Calu3 (cell line): ENCODE data around the gene SRD5A1. TPM values are rescaled to one million over a fixed set of nuclear protein-coding genes. Genes with fewer than 3 reads are reported as not detected.

Experiments
- BruUV-seq: library from RNA; stranded (reverse); fragments of 400-500 nt; replicated peaks from 2 replicates; lab custom pipeline; 2021; lab: Mats Ljungman, UMichigan
- CTCF ChIA-PET: fragments of 300-600 bp; sonication (Branson Sonifier 250); formaldehyde crosslinking; loops from one replicate; lab custom pipeline; 2022; ENCODE audit warnings: antibody characterized with exemption; lab: Charles Lee
- DNase-seq: peaks from one replicate; pipeline ENCODE4 v3.0.0; 2022
- H3K27ac Mint-ChIP-seq: one replicate; pipeline ENCODE4 v1.8.0; 2022; ENCODE audit warnings: mixed read lengths; ENCODE audit not compliant: unreplicated experiment
- H3K27me3 Mint-ChIP-seq: one replicate; pipeline ENCODE4 v1.8.0; 2022; ENCODE audit warnings: mixed read lengths; ENCODE audit not compliant: unreplicated experiment
- H3K36me3 Mint-ChIP-seq: one replicate; pipeline ENCODE4 v1.8.0; 2022; ENCODE audit warnings: mild to moderate bottlenecking, moderate library complexity, mixed read lengths; ENCODE audit not compliant: insufficient read depth, unreplicated experiment
- H3K4me1 Mint-ChIP-seq: one replicate; pipeline ENCODE4 v1.8.0; 2022; ENCODE audit warnings: mild to moderate bottlenecking, low read depth, mixed read lengths; ENCODE audit not compliant: unreplicated experiment
- H3K4me3 Mint-ChIP-seq: one replicate; pipeline ENCODE4 v1.8.0; 2022; ENCODE audit warnings: mild to moderate bottlenecking, low read depth, moderate library complexity, mixed read lengths; ENCODE audit not compliant: unreplicated experiment
- H3K9me3 Mint-ChIP-seq: one replicate; pipeline ENCODE4 v1.8.0; 2022; ENCODE audit warnings: low read depth, mixed read lengths; ENCODE audit not compliant: unreplicated experiment
- intact Hi-C: fragments of 100-400 bp; cut with micrococcal nuclease; formaldehyde crosslinking; loops from one replicate; pipeline ENCODE4 v1.10.0; 2022; ENCODE audit not compliant: unreplicated experiment
- total RNA-seq: library from RNA; stranded (reverse); gene quantifications from 2 replicates; pipeline ENCODE4 v1.2.3, GENCODE V29; 2022
- TF ChIP-seq, protein P1 (sequence below): fragments of 200-600 bp; IDR thresholded peaks from one replicate; pipeline ENCODE4 v1.8.0; 2022; ENCODE audit warnings: antibody characterized with exemption; ENCODE audit not compliant: unreplicated experiment

SRD5A1 gene
- total RNA-seq, 1 experiment from 2014 or later: 15.6 TPM

DNA sequence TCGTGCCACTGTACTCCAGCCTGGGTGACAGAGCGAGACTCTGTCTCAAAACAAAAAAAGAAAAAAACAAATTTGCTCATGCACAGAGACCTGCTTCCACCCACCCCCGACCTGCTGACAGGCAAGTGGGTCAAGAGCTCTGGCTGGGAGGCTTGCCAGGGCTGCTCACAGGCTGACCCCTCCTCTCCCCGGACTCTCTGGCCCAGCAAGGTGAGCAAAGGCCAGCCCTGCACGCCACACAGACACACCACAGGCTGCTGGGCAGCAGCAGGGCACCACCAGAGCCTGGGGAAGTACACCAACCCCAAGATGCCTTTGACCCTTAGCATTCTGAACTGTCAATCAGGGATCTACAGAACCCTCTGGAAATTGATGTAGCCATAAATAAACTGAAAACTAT lies 29.6 kb upstream of the SRD5A1 start:
- Mint-ChIP-seq H3K9me3 (no peaks in the 10 kb centered on the region), H3K36me3 (peaks cover 64% of the 10 kb centered on the region), H3K4me3 (no peak overlapping the region), H3K27ac (no peak overlapping the region), H3K27me3 (no peaks in the 10 kb centered on the region), H3K4me1 (no peaks in the 10 kb centered on the region)
- BruUV-seq: no TSS peak
- TF ChIP-seq, protein P1, sequence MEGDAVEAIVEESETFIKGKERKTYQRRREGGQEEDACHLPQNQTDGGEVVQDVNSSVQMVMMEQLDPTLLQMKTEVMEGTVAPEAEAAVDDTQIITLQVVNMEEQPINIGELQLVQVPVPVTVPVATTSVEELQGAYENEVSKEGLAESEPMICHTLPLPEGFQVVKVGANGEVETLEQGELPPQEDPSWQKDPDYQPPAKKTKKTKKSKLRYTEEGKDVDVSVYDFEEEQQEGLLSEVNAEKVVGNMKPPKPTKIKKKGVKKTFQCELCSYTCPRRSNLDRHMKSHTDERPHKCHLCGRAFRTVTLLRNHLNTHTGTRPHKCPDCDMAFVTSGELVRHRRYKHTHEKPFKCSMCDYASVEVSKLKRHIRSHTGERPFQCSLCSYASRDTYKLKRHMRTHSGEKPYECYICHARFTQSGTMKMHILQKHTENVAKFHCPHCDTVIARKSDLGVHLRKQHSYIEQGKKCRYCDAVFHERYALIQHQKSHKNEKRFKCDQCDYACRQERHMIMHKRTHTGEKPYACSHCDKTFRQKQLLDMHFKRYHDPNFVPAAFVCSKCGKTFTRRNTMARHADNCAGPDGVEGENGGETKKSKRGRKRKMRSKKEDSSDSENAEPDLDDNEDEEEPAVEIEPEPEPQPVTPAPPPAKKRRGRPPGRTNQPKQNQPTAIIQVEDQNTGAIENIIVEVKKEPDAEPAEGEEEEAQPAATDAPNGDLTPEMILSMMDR: no peak
- intact Hi-C loops: no loop called here
- no peak for DNase-seq
- CTCF ChIA-PET: no interaction called here

DNA sequence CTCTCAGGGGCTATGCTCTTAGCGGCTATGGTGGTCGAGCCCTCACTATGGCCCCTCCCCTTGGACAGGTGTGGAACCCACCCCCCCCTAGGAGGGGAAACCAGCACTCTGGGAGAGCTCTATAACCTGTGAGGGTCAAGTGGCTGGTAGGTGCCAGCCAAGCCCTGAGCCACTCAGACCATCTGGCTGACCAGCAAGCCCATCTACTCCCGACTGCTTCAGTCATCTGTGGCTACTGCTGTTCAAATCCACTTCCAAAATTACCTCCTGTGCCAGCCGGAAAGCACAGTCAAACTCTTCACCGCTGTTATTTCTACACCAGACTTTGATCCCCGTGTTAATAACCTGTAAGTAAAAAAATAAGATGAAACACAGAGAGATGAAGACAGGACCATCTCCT lies 28.9 kb upstream of the SRD5A1 start:
- Mint-ChIP-seq H3K27me3 (no peaks in the 10 kb centered on the region), H3K4me1 (no peaks in the 10 kb centered on the region), H3K27ac (no peak overlapping the region), H3K36me3 (peaks cover 67% of the 10 kb centered on the region), H3K9me3 (no peaks in the 10 kb centered on the region), H3K4me3 (no peak overlapping the region)
- CTCF ChIA-PET: no interaction called here
- intact Hi-C loops: no loop called here
- BruUV-seq: no TSS peak
- no peak for DNase-seq
- TF ChIP-seq, protein P1: no peak

DNA sequence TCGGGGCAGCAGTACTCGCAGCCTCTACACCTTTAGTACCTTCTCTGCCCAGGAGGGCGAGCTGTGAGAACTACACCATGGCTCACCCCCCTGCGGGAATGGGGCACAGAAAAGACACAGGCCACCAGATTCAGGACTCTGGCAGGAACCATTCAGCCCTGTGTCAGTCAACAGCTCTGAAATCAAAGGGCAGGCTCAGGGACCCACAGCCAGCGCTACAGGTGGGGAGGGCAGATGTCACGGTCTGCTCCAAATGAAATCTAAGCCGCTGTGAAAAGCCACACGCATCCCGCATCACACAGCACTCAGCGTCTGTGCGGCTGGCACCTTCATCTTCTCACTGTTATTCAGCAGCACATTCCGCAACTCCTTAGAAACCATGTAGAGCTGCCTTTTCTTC lies 28.3 kb upstream of the SRD5A1 start:
- Mint-ChIP-seq H3K27ac (no peak overlapping the region), H3K4me1 (no peaks in the 10 kb centered on the region), H3K27me3 (no peaks in the 10 kb centered on the region), H3K9me3 (no peaks in the 10 kb centered on the region), H3K36me3 (peaks cover 70% of the 10 kb centered on the region), H3K4me3 (no peak overlapping the region)
- CTCF ChIA-PET: interaction anchor here (0.5 kb wide), 1 partner anchor 16 kb away, joined by 3 read pairs; no protein-coding TSS in a partner anchor
- DNase-seq: no peak
- no TSS peak for BruUV-seq
- TF ChIP-seq, protein P1: no peak
- intact Hi-C loops: no loop called here

DNA sequence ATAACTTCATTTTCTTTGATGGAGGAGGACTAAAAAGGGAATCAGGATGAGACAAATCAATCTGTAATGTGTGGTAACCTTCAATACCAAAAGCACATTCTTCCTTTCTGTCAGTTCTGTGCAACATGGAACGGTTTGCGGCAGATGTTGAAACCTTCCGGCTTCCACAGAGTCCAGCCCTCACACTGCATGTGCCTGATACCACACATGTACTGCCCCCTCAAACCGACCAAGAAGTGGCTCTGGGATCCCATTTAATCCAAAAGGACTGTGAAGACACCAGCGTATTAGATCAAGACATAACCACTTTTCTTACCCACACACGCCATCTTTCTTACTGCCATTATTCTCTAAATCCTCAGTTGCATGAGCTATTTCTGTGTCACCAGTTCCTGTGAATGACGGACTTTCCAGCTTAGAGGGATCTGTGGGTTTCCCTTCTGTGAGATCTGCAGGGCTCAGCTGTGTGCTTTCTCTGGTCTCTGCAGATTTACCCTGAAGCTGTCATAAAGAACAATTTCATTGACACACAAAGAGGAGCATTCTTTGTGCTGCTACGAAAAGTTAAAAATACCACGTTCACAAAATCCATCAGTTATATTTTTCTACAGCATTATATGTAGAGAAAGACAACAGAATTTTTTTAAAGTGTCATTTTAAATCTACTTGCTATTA lies 26.2 kb upstream of the SRD5A1 start:
- Mint-ChIP-seq H3K4me1 (peaks cover under 1% of the 10 kb centered on the region), H3K27ac (no peak overlapping the region), H3K4me3 (no peak overlapping the region), H3K27me3 (no peaks in the 10 kb centered on the region), H3K36me3 (peaks cover 72% of the 10 kb centered on the region), H3K9me3 (no peaks in the 10 kb centered on the region)
- intact Hi-C loops: no loop called here
- TF ChIP-seq, protein P1: no peak
- no peak for DNase-seq
- no TSS peak for BruUV-seq
- CTCF ChIA-PET: no interaction called here
